GM12875 (cell line): Measurements from ENCODE around the gene ZNF593OS.

Experiments
- H3K4me3 ChIP-seq: one replicate; pipeline ENCODE4 v1.5.1; 2011; ENCODE audit warnings: low read depth, low read length, control low read depth
- CTCF ChIP-seq: IDR thresholded peaks from 2 replicates; pipeline ENCODE4 v1.5.1; 2011; ENCODE audit warnings: low read depth, mild to moderate bottlenecking, control low read depth, inconsistent platforms, low read length, moderate library complexity, borderline replicate concordance; ENCODE audit not compliant: insufficient read depth

The ZNF593OS gene

DNA sequence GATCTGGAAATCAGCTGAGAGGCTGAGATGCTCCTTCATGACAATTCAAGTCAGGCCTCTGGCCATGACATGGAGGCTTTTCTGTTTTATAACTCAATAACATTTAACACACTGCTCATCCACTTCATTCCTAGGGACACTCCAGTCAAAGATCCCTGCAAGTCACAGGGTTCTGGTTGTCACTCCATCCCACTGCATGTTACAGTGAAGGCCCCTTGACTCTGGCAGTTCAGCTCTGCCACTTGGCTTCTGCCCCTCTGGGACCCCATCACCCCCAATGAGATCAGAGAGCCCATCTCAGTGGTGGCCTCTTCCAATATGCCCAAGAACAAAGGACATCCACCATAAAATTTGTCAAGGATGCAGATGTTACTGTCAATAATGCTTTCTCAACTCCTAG lies 22.7 kb downstream of the ZNF593OS start:
- TF ChIP-seq CTCF: no peak
- H3K4me3 ChIP-seq: no peak overlapping the region

DNA sequence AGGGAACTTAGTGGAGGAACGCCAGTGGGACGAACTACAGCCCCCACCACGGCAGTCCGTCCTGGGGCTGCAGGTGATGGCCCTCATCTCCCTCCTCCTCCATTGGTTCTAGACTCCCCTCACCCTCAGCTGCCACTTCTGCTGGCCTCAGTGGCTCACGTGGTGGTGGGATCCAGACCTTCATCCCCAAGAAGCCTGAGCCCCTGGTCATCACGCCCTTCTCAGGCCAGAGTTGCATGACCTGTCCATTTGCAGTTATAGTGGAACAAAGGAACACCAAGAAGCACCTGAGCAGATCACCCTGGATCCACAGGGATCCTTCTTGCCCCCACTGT lies 25.7 kb downstream of the ZNF593OS start:
- H3K4me3 ChIP-seq: no peak overlapping the region
- TF ChIP-seq CTCF: no peak

- TF ChIP-seq CTCF: peak; percentile 54; the same call in 1 of the 2 replicates
- H3K4me3 ChIP-seq: no peak overlapping the region
Measured at GRCh38 chr1:26145041-26145959, 26.3 kb downstream of the ZNF593OS start.

DNA sequence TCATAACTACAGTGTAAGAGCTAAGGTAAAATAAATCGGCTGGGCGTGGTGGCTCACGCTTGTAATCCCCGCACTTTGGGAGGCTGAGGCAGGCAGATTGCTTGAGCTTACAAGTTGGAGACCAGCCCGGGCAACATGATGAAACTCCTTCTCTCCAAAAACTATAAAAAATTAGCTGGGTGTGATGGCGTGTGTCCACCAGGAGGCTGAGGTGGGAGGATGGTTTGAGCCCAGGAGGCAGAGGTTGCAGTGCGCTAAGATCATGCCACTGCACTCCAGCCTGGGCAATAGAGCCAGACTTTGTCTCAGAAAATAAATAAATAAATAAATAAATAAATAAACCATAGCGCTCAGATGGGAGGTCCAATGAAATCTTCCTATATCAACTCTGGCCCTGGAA lies 29.5 kb downstream of the ZNF593OS start:
- no peak overlapping the region for H3K4me3 ChIP-seq
- TF ChIP-seq CTCF: no peak

GRCh38 chr1:26138974-26139558 lies 32.6 kb downstream of the ZNF593OS start:
- no peak overlapping the region for H3K4me3 ChIP-seq
- no peak for TF ChIP-seq CTCF

- H3K4me3 ChIP-seq: no peak overlapping the region
- TF ChIP-seq CTCF: no peak
Measured at GRCh38 chr1:26134466-26134865, 37.2 kb downstream of the ZNF593OS start.

- no peak for TF ChIP-seq CTCF
- H3K4me3 ChIP-seq: no peak overlapping the region
Measured at GRCh38 chr1:26132834-26133167, 38.8 kb downstream of the ZNF593OS start.
